BJ (cell line): ENCODE measurements around the gene CELA1. TPM values are rescaled to one million over a fixed set of nuclear protein-coding genes. Genes with fewer than 3 reads are reported as not detected.

ENCODE experiments used
- polyA plus RNA-seq: library from polyadenylated mRNA; depleted of rRNA; stranded (reverse); fragments of >200 nt; gene quantifications from 2 replicates; pipeline ENCODE4 v1.2.3, GENCODE V29; 2011; rRNA removed

Gene CELA1
- polyA plus RNA-seq, 1 experiment = not detected

Other genes starting within 250 kb of the CELA1 start
- 11.4 and 16.0 TPM in 2 replicates for gene TFCP2, start 173.5 kb downstream of the CELA1 start, polyA plus RNA-seq
- gene POU6F1, start 128.6 kb downstream of the CELA1 start, polyA plus RNA-seq = 2.5 and 4.7 TPM in 2 replicates
- 288 and 433 TPM in 2 replicates for gene DAZAP2, start 107.9 kb downstream of the CELA1 start, polyA plus RNA-seq
- 54.7 and 57.6 TPM in 2 replicates for gene SMAGP, start 76.3 kb downstream of the CELA1 start, polyA plus RNA-seq
- gene BIN2, start 22.5 kb downstream of the CELA1 start, polyA plus RNA-seq = not detected in 2 replicates
- gene GALNT6, start 44.7 kb upstream of the CELA1 start, polyA plus RNA-seq = 27.7 and 47.1 TPM in 2 replicates
- 4.9 and 7.3 TPM in 2 replicates for gene SLC4A8, start 78.2 kb upstream of the CELA1 start, polyA plus RNA-seq
- gene SCN8A, start 244.6 kb upstream of the CELA1 start, polyA plus RNA-seq = 19.6 and 22.8 TPM in 2 replicates